ENCODE data around the gene TXNDC2.

DNA sequence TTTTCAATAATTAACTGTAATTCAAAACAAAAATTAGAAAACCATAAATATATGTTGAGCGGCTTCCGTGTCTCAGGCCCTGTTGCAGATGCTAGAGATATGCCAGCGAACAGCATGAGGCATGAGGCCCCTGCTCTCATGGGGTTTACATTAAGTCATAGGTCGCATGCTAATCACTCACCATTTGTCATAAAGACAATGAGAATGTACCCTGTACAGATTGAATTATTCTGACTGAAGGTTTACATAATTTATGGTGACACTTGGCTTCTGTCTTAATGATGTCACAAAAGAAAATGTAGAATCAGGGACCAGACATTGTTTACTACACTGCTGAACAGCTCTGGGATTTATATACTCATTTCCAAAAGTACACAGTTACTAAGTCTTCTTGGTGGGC lies 22.1 kb downstream of the TXNDC2 start:
- TF ChIP-seq, protein P1, sequence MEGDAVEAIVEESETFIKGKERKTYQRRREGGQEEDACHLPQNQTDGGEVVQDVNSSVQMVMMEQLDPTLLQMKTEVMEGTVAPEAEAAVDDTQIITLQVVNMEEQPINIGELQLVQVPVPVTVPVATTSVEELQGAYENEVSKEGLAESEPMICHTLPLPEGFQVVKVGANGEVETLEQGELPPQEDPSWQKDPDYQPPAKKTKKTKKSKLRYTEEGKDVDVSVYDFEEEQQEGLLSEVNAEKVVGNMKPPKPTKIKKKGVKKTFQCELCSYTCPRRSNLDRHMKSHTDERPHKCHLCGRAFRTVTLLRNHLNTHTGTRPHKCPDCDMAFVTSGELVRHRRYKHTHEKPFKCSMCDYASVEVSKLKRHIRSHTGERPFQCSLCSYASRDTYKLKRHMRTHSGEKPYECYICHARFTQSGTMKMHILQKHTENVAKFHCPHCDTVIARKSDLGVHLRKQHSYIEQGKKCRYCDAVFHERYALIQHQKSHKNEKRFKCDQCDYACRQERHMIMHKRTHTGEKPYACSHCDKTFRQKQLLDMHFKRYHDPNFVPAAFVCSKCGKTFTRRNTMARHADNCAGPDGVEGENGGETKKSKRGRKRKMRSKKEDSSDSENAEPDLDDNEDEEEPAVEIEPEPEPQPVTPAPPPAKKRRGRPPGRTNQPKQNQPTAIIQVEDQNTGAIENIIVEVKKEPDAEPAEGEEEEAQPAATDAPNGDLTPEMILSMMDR (IDR thresholded peaks at IDR 0.05; ENCODE audit: insufficient read depth, low read depth, low read length): no peak
- no peak for TF ChIP-seq EZH2 (IDR thresholded peaks at IDR 0.05; ENCODE audit: insufficient read depth, low read length)

Measured in astrocyte (in vitro differentiated cells and primary cell).